GM18519 (cell line): Measurements from ENCODE around the gene AP3S1.
"Not testable (repeated sequence)": the region's sequence is repeated elsewhere in the genome, so short reads cannot be mapped to it uniquely, and the experiment has no call there.

Experiments used
- ATAC-seq: cut with Tn5 transposase; IDR thresholded peaks from one replicate; pipeline ENCODE4 v1.9.1; 2021; ENCODE audit warnings: mild to moderate bottlenecking, moderate library complexity; ENCODE audit not compliant: unreplicated experiment, low FRiP score

The AP3S1 gene

DNA sequence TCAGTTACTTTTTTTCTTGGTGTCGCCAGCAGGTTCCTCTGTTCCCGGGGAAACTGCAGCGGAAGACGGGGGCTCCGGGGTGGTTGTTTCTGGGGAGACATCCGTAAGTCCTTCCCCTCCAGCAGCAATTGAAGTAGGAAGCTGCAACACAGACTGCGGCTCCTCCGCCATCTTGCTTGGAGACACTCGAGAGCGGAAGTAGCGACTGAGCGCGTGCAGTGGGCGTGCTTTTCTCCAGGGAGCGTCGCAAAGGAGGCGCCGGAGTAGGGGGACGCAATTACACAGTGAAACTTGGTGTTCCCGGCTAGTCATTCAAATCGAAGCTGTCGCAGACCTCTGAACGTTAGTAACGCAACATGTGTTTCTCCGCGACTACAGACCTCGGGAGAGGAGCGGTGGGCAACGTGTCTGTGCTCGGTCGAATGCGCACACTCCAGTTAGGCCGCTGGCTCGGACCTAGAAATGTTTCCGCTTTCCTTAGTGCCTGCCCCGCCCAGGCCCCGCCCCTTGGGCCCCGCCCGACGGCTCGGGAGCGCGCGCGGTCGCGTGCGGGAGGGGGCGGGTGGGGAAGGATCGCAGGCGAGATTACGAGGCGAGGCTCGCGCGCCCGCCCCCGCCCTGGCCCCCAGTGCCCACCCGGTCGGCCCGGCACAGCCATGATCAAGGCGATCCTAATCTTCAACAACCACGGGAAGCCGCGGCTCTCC, at the start of gene AP3S1, which contains the start of gene ATG12:
TSS of gene AP3S1 (plus strand) at position 554 of the 707 bp plus-strand sequence. CDS start at position 657, 103 bp downstream.
TSS of gene ATG12 (minus strand) at position 184 of the 707 bp plus-strand sequence. CDS start at position 171, 13 bp downstream.
- ATAC-seq: peak; percentile 81

- ATAC-seq: no peak
Measured at GRCh38 chr5:115795700-115796099, 46.0 kb upstream of the AP3S1 start.

GRCh38 chr5:115796656-115797055, 45.1 kb upstream of the AP3S1 start:
- ATAC-seq: no peak

DNA sequence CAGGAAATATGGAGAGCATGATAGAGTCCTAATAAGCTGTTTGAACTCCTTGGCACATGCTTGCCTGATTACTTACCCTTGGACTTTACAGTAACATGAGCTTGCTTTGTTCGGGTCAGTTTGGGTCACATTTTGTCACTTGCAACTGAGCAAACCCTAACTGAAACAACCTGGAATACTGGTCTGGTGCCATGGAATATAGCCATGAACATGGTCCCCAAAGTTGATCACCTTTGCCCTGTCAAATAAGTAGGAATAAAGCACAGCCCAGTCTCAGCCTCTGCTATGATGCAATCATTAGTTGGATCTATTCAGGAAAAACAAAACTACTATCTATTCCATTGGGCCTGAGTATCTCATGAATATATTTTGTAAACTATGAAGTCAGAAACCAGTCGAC, 43.5 kb upstream of the AP3S1 start:
- ATAC-seq: no peak

GRCh38 chr5:115800108-115800507, 41.6 kb upstream of the AP3S1 start:
- ATAC-seq: no peak

DNA sequence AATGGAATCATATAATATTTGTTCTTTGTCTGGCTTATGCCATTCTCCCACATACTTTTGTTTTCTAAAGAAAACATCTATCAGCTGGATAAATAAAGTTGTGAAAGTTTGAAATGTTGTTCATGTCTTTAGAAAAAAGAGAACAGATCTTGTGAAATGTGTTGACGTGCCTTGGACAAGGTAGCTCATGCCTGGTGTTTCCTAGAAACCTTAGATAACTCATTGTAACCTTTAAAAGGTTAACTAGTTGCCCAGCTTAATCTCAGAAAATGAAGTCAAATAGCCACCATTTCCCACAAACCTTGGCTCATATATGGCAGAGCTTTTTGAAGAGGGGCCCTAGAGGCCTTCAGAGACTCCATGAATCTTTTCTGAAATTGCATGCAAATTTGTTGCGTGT, 40.6 kb upstream of the AP3S1 start:
- ATAC-seq: no peak

DNA sequence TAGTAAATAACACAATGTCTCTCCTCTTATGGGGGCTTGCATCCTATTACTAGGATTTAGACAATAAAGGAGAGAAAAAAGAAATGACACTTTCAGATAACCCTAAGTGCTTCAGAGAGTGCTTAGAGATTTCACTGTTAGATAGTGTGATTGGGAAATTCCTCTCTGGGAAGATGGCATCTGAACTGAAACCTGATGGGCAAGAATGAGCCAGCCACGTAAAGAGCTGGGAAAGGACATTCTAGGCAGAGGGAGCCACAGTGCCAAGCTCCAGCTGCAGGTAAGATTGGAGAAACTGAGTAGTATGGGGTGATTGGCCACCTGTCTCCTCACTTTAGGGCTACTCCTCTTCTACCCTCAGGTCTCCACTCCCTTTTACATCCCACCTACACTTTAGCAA, 39.8 kb upstream of the AP3S1 start:
- ATAC-seq: no peak

DNA sequence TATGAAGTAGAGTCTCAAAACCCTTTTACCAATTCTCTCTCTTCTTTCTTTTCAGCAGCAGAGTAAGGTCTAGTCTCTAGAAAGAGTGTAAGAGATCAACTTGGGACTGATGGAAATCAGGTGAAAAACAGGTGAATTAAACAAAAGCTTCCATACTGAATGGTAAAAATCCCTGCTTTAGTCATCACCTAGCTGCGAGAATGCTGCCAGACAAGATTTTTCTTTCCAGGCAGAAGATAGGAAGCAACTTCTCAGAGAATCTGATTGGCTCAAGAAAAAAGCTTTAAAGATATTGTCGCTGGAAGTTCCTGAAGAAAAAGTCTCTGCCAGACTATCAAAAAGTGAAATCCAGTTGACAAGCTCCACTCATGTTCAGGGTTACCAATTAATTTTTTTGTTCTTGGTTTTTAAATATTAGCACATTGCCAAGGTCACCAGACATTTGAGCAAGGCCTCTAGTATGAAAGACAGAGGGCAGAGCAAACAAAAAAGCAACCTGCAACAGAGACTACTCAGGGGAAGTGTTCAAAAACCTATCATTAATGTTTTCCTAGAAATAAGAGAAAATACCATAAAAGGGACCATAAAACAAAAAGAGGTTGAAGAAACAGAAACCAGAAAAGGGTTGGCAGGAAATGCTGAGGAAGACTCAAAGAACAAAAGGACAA, 34.6 kb upstream of the AP3S1 start:
- no peak for ATAC-seq

GRCh38 chr5:115807654-115808052, 34.1 kb upstream of the AP3S1 start:
- ATAC-seq: no peak

DNA sequence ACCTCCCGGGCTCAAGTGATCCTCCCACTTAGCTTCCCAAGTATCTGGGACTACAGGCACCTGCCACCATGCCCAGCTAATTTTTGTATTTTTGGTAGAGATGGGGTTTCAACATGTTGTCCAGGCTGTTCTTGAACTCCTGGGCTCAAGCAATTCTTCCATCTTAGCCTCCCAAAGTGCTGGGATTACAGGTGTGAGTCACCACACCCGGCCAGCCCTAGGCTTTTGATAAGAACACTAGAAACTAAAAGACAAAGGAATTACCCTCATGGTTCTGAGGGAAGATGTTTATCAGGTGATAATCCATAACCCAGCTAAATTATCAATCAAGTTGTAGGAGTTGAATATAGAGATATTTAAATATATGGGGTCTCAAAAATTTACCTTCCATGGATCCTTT, 33.7 kb upstream of the AP3S1 start:
- not testable (repeated sequence) for ATAC-seq

- no peak for ATAC-seq
Measured at GRCh38 chr5:115809946-115810345, 31.8 kb upstream of the AP3S1 start.

GRCh38 chr5:115810761-115811160, 31.0 kb upstream of the AP3S1 start:
- no peak for ATAC-seq

DNA sequence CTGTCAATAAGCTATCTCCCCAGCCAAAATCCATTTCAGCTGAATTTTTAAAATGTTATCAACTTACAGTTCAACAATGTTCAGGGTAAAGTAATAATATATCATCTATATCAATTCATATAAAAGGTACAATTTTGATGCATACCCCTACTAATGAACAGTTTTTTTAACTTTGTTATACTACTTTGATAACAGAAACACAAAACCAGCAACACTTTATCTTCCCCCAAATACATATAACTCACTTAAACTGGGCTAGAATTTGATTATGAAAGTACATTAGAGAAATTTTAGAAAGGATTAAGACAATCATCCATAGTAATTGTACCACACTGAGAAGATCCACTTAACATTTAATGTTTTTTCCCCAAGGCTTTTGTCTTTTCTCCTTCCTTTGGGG, 30.3 kb upstream of the AP3S1 start:
- no peak for ATAC-seq

DNA sequence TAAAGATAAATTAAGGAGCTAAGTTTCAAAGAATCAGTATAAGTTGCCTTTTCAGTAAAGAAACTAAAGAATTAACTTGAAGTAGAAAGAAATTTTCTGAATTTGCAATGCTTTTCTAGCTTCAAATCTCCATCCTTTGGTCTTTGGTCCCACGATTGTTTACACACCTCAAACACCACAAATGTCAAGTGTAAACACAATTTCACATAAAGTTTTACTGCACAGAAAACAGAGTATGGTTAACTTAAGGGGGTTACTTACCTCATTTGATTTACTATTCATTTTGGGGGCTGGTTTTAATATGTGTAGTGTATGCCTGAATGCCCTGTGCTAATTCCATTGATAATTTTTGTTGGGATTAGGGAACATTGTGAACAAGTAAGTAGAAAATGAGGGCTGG, 29.4 kb upstream of the AP3S1 start:
- ATAC-seq: no peak

GRCh38 chr5:115813719-115814118, 28.0 kb upstream of the AP3S1 start:
- no peak for ATAC-seq

GRCh38 chr5:115815006-115815692, 26.6 kb upstream of the AP3S1 start:
- no peak for ATAC-seq

DNA sequence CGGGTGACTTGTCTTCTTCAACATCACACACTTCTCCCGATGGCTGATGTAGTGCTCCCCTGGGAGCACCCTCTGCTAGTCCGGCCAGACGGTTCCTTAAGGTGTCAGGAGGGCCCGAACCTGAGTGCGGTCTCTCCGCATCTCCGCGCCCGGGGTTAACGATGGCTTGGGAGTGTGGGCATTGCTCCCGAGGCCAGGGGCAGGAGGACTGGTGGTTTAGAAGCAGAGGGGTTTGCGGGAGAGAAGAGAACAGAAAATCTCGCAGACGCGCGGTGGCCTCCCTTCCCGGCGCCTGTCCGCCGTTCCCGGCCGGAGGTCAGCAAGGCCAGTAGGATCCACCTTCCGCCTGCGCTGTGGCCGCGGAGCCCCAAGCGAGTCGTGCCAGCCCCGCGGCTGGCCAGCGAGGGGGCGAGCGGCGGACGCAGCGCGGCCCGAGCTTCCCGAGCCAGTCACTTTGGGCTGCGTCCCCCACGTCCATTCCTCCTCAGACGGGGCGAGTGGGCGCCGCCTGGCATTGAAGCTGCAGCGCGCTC, 26.0 kb upstream of the AP3S1 start:
- ATAC-seq: no peak

DNA sequence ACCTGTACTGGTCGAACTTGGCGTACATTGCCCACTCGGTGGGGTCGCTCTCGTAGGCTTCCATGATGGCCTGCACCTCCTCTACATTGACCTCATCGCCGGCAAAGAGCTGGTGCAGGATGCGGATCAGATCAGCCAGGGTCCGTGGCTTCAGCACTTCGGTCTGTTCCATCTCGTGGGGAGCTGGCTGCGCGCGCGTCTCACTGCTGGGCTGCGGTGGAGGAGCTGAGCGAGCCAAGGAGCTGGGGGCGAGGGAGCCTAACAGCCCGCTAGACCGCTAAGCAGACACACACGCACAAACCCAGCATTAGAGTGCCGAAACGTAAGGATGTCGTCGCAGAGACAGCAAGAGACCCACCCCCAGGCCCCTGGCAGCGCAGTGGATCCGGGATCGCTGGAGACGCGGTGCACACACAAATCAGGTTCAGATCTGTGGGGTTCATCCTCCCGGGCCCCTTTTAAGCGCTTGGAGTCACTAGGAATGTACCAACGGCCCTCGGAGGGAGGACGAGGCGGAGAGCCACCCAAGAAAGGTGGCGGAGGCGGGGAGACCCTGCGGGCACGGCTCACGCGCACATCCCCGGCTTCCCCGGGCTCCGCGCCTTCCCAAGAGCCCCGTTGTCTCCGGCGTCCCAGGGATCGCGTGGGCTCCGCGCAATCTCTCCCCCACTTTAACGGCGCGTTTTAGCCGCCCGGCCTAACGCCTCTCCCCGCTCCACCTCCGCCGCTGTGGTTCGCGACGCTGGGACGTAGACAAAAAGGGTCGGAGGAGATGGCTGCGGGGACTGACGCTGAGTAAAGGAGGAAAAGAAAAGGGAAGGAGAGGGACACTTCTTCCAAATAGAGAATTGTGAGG, 25.3 kb upstream of the AP3S1 start, which contains the start of gene CDO1:
TSS of gene CDO1 (minus strand) at position 434 of the 856 bp plus-strand sequence. CDS start at position 172, 262 bp downstream.
- ATAC-seq: no peak

- no peak for ATAC-seq
Measured at GRCh38 chr5:115817386-115817785, 24.3 kb upstream of the AP3S1 start.

DNA sequence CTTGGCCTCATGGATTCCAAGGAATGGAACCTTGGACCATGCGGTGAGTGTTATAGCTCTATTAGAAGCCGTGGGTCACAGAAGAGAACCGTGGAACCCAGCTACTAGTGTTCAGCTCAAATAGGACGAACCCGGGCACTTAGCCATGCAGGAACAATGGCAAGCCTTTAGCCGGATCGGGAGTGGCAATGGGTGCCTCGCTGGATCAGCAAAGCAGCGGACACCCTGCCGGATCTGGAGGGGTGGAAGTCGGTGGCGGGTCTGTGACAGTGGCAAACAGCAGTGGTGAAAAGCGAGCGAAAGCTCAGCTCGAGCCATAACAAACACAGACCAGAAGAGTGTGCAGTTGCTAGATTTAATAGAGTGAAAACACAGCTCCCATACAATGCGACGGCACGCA, 22.9 kb upstream of the AP3S1 start:
- no peak for ATAC-seq
